C4-2B (cell line): ENCODE measurements around the gene ZHX3.

ENCODE experiments used
- CTCF ChIP-seq: fragments of 450-650 bp; conservative IDR thresholded peaks from 2 replicates; pipeline ENCODE4 v1.5.1; 2017; ENCODE audit warnings: mild to moderate bottlenecking
- ZFX ChIP-seq: fragments of 450-650 bp; IDR thresholded peaks from 2 replicates; pipeline ENCODE4 v1.6.1; 2017

- no peak for TF ChIP-seq CTCF
- TF ChIP-seq ZFX: no peak
Observed at GRCh38 chr20:41137614-41138474, 179.7 kb downstream of the ZHX3 start.
